NCI-H187 (cell line): ENCODE data around the gene PDSS2.
"Not testable (repeated sequence)": the region's sequence is repeated elsewhere in the genome, so short reads cannot be mapped to it uniquely, and the experiment has no call there.

Experiments
- DNase-seq, 2 experiments: peaks; one replicate each; lab custom pipeline; 2025; lab: John Stamatoyannopoulos, UW

Gene PDSS2, protein sequence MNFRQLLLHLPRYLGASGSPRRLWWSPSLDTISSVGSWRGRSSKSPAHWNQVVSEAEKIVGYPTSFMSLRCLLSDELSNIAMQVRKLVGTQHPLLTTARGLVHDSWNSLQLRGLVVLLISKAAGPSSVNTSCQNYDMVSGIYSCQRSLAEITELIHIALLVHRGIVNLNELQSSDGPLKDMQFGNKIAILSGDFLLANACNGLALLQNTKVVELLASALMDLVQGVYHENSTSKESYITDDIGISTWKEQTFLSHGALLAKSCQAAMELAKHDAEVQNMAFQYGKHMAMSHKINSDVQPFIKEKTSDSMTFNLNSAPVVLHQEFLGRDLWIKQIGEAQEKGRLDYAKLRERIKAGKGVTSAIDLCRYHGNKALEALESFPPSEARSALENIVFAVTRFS

DNA sequence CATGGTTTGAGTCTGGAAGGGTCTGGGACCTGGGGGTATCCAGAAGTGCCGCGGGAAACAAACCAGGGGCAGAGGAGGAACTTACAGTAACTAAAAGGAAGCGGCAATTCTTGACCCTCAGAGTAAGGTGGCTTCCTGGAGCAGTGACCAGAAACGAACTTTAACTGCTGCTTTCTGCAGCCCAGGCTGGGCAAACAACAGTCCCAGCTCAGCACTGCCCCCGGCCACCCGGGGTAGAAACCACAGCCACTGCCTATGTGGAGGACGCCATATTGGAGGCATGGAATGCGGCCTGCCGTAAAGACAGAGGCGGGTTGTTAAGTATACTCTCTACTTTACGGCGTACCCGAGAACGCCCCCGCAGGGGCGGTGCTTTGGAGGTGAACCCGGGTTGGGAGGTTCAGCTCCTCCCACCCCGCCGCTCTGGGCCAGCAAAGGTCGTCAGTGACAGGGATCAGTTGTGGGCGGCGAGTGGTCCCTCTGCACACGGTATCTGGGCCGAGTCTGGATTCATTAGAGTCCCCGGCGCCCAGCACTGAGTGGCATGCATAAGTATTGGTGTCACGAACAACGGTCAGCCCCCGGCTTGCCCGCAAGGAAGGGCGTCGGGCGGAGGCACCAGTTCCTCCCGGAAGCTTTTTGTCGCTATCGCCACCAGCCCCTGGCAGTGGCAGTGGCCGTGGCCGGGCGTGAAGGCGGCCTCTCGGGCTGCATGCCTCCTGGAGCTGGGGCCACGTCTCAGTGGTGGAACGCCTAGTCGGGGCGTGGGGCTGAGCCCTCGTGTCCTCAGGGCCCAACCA is at the start of gene PDSS2:
TSS of gene PDSS2 (minus strand) at position 282 of the 800 bp plus-strand sequence. CDS start at position 3, 279 bp downstream.
- peak; percentile 92 to 94 for DNase-seq

DNA sequence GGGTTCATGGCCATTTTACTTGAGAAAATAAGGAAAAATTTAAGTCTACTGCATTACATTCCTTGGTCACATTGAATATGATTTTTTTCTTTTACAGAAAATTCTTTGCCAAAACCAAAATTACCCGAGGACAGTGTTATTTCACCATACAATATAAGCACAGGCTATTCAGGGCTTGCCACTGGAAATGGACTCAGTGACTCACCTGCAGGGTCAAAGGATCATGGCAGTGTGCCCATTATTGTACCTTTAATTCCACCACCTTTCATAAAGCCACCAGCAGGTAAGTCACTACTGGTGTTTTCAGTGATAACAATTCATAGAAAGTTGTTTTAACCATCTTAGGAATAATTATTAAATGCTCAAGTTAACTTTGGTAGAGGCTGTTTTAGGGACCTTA is 46.8 kb upstream of the PDSS2 start:
- no peak for DNase-seq

DNA sequence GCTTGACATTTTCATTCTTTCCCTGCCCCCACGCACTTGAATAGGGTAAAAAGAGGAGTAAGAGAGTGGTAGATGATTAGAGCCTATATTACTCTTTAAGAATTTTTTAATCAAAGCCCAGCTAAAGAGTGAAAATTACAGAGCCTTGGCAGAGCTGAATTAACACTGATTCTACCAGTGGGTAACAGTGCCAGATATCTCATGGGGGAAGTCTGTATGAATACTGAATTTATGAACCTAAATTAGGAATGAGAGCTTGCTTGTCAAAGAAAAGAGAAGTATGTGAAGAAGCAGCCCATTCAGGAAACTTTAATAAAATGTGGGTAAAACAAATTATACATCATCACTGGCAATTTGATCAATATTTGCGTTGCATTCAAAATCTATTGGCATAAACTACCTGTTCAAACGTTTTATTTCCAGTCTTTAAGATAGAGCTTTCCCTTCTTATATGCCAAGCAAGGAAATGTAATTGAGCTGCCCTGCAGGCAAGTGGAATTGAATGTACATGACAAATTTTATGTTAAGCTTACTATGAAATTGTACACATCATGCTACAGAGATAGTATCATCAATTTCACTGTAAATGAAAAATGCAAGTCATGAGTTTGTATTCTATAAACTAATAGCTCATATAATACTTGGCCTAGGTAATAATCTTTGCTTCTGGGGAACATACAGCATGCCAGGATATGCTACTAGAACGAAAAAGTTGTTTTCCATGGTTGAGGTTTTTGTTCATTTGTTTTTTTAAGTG is 45.1 kb upstream of the PDSS2 start:
- DNase-seq, result no peak

DNA sequence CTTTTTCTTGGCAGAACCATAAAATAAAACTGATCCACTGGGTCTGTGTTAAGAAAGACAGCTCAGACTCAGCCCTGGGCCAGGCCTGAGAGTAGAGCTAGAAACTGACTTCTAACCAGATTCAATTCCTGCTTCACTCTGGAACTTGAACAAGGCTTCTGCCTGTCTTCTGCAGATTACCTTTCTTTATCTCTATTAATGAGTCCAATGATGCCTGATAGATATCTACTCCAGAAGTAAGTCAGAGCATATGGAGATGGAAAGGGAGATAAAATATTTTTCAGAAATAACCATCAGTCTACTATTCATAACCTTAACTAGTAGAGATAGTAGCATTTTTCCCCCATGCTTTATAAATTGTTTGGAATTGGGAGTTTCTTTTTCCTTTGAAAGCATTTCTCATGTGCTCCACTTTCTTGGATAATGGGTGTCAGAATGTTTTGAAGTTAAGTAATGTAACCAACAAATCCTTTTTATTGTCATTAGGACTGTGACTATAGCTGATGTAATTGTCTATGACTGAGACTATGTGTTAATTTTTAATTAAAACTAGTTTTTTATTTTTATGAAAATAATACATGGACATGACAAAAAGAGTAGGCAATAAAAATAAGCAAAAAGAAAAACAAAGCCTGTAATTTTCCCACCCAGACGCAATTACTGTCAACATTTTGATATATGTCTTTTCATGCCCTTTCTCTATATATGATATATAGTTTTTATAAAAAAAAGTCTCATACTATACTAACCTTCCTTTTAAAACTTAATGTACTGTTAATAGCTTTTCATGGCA is 37.7 kb upstream of the PDSS2 start:
- DNase-seq, result no peak

DNA sequence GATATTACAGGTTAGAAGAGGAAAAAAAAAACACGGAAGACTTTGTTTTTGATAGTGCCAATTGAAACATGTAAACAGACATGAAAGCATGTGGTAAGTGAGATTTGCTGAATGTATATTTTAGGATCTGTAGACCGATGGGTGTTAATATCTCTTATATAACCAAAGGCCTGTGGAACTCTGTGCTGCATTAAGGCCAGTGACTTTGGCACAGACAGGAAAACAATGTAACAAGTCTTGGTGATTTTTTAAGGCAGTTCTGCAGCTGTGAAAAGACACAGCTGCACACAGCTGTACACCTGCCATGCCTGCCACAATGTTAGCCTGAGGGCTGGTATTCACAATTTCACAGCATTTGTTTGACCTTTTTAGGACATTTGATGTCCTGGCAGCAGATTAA is 36.6 kb upstream of the PDSS2 start:
- DNase-seq, result no peak

DNA sequence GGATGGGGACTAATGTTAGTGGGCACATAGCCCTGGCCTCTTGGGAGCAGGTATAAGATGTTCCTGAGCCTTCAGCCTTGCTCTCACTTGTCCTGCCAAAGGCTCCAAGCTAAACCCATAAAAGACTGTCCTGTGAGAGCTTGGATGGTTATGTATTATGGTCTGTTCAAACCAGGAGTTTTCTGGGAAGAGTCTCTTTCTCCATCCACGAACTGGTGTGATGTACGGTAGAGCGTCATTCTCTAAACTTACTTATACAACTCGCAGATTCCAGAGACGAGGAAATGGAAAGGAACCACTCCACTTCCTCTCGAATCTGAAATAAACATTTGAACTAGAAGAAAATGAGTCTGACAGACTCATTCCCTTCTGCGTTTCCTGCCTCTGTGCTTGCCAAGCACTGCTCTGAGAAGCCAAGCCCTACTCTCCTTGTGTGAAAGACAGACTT is 35.9 kb upstream of the PDSS2 start:
- no peak for DNase-seq

DNA sequence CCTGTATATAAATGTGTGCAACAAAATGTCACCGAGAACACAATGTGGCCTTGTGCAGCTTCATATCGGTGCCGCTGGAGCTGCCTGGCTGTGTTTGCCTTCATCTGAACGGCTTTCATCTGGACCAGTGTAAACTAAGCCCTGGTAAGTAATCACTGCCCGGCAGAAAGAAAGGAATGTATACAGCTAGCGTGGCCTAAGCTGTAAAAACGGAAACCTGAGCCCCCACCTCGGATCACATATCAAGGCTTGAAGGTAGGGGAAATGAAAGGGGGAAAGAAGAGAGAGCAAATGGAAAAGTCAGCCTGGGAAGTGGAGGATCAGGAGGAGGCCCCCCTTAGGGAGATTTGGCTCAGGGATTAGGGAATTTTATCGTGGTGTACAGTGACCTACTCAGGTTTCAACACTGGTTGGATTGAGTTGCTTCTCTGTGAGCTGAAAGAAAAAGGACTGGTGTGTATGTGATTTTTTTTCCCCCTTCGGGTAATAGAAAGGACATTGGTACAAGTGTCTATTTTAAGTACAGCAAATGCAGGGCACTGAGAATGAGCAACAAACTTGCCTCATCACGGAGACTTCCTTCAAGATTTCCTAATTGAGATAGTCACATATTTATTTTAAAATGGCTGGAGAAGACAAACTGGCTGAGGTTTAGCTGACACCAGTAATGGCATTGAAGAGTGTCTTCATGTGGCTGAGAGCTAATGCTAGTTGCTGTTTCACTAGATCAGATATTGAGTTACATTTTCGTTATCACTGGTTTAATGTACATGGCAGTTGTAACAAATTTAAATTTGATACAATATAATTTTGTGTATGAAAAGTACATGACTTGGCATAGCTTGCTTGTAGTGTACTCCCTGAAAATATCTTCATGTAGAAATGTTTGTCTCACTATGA is 34.0 kb upstream of the PDSS2 start:
- DNase-seq, result peak in 1 of 2 experiments; percentile 41

DNA sequence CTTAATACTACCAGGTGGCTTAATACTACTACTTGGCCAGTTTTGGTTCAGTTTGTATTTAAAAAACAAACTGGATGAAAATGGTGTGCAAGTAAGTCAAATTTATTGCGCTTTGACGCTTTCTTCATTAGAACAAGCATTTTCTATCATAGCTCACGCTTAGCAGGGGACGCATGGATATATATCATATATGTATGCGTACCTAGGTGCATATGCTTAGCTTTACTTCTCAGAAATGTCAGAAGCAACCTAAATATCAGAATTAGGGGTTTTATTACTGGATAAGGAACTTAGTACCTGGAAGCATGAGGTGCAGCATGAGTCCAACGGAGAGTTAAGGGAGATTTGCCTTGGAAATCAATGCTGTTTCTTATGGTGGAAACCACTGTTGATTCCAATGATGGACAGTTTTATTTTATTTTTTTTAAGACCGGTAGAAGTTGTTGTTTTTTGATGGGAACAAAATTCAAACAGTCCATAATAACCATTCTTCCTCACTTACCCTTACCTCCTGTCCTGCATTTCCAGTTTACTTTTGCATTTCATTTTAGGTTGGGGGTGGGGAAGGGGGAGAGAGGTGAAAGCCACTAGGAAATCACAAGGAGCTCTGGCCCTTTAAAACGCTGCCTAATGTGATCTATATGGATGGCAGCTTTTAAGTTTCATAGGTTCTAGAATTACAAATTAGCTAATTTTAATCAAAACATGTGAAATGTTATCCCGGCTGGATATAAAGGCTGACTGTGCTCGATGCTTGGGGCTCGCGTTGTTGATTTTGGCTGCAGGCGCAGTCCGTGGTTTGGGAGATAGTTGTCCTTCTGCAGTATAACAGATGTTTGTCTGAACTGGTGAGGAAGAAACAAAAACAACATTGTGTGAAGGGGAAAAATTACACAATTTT is 32.6 kb upstream of the PDSS2 start:
- peak in 1 of 2 experiments; percentile 6 for DNase-seq

DNA sequence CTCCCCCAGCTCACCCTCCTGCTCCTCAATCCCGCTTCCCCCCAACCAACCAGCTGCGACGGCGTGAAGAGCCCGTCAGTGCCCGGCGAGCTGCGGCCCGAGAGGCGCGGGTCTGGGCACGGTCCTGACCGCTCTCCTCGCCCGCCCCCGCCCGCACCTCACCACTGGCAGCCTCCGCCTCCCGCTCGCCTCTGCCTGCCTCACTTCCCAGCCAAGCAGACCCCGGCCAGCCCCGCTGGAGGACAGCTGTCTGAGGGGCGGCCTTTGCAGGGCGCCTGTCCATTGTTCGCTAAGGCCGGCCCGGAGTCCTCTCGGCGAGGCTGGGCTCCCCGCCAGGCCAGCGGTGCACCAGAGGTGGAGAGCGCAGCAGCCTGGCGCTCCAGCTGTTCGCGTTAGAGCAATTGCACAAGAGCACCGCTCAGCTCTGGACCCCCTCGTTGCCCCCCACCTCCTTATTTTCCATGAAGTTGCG is 31.8 kb upstream of the PDSS2 start:
- DNase-seq, result peak in 1 of 2 experiments; percentile 5

DNA sequence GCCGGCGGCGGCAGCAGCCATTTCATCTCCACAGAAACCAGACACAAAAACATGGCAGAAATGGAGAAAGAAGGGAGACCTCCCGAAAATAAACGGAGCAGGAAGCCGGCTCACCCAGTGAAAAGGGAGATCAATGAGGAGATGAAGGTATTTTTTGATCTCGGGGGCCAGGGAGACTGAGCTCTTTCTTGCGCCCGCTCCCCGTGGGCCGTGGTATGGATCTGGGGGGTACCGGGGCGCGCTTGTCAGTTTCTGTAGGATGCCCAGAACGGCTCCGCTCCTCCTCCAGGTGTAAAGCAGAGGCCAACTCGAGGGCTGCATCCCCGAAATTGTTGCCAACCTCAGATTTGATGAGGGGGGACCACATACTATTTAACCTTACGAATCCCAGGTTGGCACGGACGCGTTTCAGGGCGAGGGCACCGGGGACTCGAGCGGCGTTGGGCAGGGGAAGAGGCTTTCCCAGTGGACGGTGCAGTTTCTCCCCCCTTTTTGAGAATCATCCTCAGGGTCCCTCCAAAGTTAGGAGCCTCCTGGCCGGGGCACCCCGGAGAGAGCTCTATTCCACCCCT is 31.3 kb upstream of the PDSS2 start:
- DNase-seq, result peak in 1 of 2 experiments; percentile 54

DNA sequence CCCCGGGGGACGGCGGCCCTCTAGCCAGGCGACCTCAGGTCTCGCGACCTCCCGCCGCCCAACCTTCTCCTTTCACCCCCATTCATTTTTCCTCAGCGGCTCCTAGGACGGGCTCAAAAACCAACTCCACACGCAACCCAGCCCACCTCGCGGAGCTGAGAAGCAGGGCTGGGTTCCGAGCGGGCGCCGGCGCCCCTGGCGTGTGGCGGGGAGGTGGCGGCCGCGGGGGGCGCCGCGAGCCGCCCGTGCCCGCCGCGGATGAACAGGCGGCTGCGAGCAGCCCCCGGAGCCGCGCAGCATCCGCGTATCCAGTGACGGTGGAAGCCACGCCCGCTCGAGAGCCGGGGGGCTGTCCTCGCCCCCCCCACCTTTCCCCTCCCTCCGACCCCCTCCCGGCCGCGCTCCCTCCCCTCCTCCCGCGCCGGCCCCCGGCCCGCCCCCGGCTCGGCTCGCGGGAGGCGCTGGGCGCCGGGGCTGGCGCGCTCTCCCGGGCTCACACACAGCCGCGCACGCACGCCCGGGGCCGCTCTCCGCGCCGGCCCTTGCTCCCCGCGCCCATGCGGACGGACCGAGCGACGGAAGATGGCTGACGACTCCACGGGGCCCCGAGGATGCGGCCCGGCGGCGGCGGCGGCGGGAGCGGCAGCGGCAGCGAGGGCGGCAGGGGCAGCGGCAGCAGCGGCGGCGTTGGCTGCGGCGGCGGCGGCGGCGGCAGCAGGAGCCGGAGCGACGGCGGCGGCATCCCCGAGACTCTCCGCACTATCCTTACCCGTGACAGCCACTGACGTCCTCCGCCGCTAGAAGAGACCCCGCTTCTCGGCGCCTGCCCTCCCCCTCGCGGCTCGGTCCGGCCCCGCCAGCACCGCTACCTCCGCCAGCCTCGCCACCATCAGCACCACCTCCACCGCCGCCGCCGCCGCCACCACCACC is 30.5 kb upstream of the PDSS2 start, which contains the start of gene SOBP:
TSS of gene SOBP (plus strand) at position 482 of the 930 bp plus-strand sequence. CDS start 500 bp downstream, outside the sequence.
- DNase-seq, result peak; percentile 19 to 59

DNA sequence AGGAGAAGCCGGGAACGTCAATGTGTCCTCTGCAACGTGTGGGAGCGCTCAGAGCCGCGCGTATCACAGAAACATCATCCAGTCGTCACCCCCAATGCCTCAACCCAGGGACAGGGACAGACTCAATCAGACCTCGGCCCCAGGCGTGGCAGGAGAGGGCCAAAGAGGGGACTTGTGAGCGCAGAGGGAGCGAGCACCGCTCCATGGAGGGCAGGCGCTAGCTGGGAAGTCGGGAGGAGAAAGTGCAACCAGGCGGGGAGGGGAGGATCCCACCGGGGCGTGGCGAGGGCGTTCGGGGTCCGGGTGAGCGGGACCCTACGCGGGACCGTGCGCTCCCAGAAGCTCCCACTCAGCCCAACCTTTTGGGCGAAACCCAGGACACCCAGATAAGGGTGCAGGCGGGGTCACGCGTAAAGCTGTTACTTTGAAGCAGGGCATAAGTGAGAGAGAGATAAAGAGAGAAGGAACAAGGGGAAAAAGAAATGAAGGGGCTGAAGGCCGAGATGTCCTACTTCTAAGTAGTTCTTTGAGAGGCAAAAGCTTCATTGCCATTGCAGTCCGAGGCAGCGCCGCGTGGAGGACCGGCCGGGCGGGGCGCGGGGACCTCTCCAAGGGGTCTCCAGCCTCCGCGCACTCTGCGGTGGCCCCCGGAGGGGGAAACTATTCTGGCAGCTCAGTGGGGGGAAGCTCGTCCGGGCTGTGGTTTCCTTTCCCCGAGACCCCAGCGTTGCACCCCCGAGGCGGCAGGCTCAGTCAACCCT is 29.7 kb upstream of the PDSS2 start:
- DNase-seq, result peak in 1 of 2 experiments; percentile 51

DNA sequence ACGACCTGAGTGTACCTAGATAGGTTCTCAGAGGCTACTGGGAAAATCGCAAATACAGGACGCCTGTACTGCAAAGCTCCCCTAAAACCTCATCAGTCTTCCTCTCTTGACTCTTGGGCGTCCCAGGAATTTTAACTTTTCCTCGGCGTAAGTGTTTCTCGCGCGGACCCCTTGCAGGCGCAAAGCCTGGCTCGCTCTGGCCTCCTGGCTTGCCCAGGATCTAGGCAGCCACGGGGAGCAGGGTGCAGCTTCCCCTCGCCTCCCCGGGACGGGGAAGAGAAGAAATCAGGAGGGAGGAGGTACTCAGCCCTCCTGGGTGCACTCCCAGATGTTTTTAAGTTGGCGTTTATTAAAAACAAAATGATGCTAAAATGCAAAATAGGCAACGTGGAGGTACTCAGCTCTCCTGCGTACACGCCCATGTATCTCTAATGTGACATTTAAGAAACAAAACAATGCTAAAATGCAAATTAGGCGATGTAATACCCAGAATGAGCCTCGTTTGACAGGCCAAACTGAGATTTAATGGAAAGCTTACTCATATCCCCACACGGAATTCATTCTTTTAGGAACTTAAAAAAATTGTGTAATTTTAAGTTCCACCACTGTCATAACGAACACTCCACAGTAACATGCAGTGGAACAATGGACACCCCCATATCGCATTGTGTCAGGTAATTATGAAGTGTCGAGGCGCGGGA is 29.0 kb upstream of the PDSS2 start:
- DNase-seq, result no peak

DNA sequence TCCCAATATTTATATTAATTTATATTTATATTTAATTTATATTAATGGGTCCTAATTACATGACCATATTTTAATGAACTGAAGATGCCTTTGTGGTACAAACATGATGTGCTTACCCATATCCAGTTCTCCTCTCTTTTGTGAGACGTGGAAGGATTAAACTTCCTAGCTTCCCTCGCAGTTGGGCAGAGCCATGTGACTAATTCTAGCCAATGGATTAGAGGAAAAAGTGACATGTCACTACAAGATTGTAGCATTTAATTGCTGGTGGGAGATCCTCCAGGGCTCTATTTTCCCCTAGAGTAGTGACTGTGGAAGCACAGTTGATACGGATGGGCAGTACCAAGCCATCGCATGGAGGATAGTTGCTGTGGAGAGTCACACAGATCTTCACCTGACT is 25.8 kb upstream of the PDSS2 start:
- DNase-seq, result no peak

DNA sequence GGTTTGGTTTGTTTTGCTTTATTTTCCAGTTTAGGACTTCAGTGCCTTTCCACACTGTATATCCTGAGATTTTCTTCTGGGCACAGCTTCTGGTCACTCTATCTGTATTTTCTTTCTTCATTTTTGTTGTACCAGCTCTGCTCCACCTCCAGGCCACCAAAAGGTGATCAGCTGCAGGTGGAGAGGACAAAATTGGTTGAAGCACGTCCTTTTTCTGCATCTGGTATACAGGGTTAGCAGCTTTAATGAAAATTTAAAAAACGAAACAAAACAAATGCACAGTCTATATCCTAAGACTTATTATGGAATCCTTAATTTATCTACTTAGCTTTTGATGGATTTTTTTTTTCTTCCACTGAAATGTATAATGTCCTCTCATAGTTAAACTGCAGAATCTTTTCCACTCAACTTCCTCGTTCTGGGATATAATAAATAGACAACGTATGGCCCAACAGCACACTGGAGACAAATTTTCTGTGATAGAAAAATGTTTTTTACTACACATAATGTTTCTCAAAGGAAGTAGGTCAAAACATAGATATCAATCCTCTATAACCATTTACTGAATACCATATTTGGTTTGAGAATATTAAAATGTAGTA is 19.8 kb upstream of the PDSS2 start:
- DNase-seq, result no peak

DNA sequence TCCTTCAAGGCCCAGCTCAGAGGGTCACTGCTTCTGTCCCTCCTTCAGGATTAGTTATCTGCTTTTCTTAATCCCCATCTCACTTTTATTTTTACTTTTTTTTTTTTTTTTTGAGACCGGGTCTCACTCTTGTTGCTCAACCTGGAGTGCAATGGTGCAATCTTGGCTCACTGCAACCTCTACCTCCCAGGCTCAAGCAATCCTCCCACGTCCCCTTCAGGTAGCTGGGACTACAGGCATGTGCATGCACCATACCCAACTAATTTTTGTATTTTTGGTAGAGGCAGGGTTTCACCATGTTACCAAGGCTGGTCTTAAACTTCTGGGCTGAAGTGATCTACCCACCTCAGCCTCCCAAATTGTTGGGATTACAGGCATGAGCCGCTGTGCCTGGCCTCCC is 16.5 kb upstream of the PDSS2 start:
- DNase-seq, result not testable (repeated sequence)
